Activated T-helper 1 cell treated with anti-CD3 and anti-CD28 coated beads, Interleukin-12 subunit alpha, Interleukin-12 subunit beta, Interleukin-2, Interleukin-4 antibody, amounts not matched to agents 30 ng/mL and 10 ng/mL and 1 ng/mL, durations not matched to agents 14 hours and 24 hours and 36 hours (primary cell): ENCODE measurements around the gene MYO10. TPM values are rescaled to one million over a fixed set of nuclear protein-coding genes. Genes with fewer than 3 reads are reported as not detected.
"Not testable (repeated sequence)": the region's sequence is repeated elsewhere in the genome, so short reads cannot be mapped to it uniquely, and the experiment has no call there.

Experiments
- DNase-seq: peaks from one replicate; pipeline ENCODE4 v3.0.0; 2021; ENCODE audit warnings: low spot score
- H3K27ac Mint-ChIP-seq: one replicate; pipeline ENCODE4 v1.8.0; 2021; ENCODE audit warnings: mild to moderate bottlenecking, mixed read lengths
- H3K27me3 Mint-ChIP-seq: one replicate; pipeline ENCODE4 v1.8.0; 2022; ENCODE audit warnings: mild to moderate bottlenecking, moderate library complexity, mixed read lengths; ENCODE audit not compliant: insufficient read depth
- H3K36me3 Mint-ChIP-seq: one replicate; pipeline ENCODE4 v1.8.0; 2021; ENCODE audit warnings: low read depth, mixed read lengths
- H3K4me1 Mint-ChIP-seq: one replicate; pipeline ENCODE4 v1.8.0; 2021; ENCODE audit warnings: low read depth, mixed read lengths
- H3K4me3 Mint-ChIP-seq: one replicate; pipeline ENCODE4 v1.8.0; 2021; ENCODE audit warnings: mild to moderate bottlenecking, moderate library complexity, mixed read lengths
- H3K9me3 Mint-ChIP-seq: one replicate; pipeline ENCODE4 v1.8.0; 2021; ENCODE audit warnings: mixed read lengths
- intact Hi-C: fragments of 100-400 bp; cut with micrococcal nuclease; formaldehyde crosslinking; loops from one replicate; pipeline ENCODE4 v1.15.1; 2024
- total RNA-seq: library from RNA; stranded (reverse); gene quantifications from 2 replicates; pipeline ENCODE4 v1.2.3, GENCODE V29; 2022

The MYO10 gene
- total RNA-seq, 1 donor from 2014 or later: 0.41 TPM

GRCh38 chr5:16885635-16886365, 50.3 kb downstream of the MYO10 start:
- Mint-ChIP-seq H3K27ac (no peak overlapping the region), H3K27me3 (peaks cover 2% of the 10 kb centered on the region), H3K4me1 (no peaks in the 10 kb centered on the region), H3K4me3 (no peak overlapping the region), H3K36me3 (no peaks in the 10 kb centered on the region), H3K9me3 (no peaks in the 10 kb centered on the region)
- intact Hi-C loops: no loop called here
- DNase-seq: no peak

- Mint-ChIP-seq H3K27ac (no peak overlapping the region), H3K4me1 (no peaks in the 10 kb centered on the region), H3K4me3 (no peak overlapping the region), H3K27me3 (peaks cover 2% of the 10 kb centered on the region), H3K36me3 (no peaks in the 10 kb centered on the region), H3K9me3 (no peaks in the 10 kb centered on the region)
- intact Hi-C loops: no loop called here
- no peak for DNase-seq
Measured at GRCh38 chr5:16884595-16884994, 51.5 kb downstream of the MYO10 start.

- intact Hi-C loops: no loop called here
- DNase-seq: no peak
- Mint-ChIP-seq H3K27me3 (peaks cover 2% of the 10 kb centered on the region), H3K4me1 (no peaks in the 10 kb centered on the region), H3K4me3 (no peak overlapping the region), H3K9me3 (no peaks in the 10 kb centered on the region), H3K36me3 (no peaks in the 10 kb centered on the region), H3K27ac (no peak overlapping the region)
Measured at GRCh38 chr5:16883806-16884205, 52.3 kb downstream of the MYO10 start.

- no peak for DNase-seq
- H3K27me3 Mint-ChIP-seq: peaks cover 2% of the 10 kb centered on the region
- no peak overlapping the region for H3K4me3 Mint-ChIP-seq
- H3K4me1 Mint-ChIP-seq: no peaks in the 10 kb centered on the region
- H3K9me3 Mint-ChIP-seq: no peaks in the 10 kb centered on the region
- no peak overlapping the region for H3K27ac Mint-ChIP-seq
- no peaks in the 10 kb centered on the region for H3K36me3 Mint-ChIP-seq
- intact Hi-C loops: no loop called here
Measured at GRCh38 chr5:16883176-16883575, 52.9 kb downstream of the MYO10 start.

- DNase-seq: no peak
- H3K36me3 Mint-ChIP-seq: no peaks in the 10 kb centered on the region
- H3K4me1 Mint-ChIP-seq: no peaks in the 10 kb centered on the region
- intact Hi-C loops: no loop called here
- no peak overlapping the region for H3K27ac Mint-ChIP-seq
- no peak overlapping the region for H3K4me3 Mint-ChIP-seq
- H3K27me3 Mint-ChIP-seq: peaks cover 2% of the 10 kb centered on the region
- no peaks in the 10 kb centered on the region for H3K9me3 Mint-ChIP-seq
Measured at GRCh38 chr5:16881251-16881650, 54.8 kb downstream of the MYO10 start.

- Mint-ChIP-seq H3K4me1 (no peaks in the 10 kb centered on the region), H3K27ac (no peak overlapping the region), H3K9me3 (no peaks in the 10 kb centered on the region), H3K36me3 (no peaks in the 10 kb centered on the region), H3K27me3 (peaks cover 2% of the 10 kb centered on the region), H3K4me3 (no peak overlapping the region)
- intact Hi-C loops: no loop called here
- DNase-seq: no peak
Measured at GRCh38 chr5:16880547-16880946, 55.5 kb downstream of the MYO10 start.

- peaks cover 2% of the 10 kb centered on the region for H3K27me3 Mint-ChIP-seq
- H3K27ac Mint-ChIP-seq: no peak overlapping the region
- H3K36me3 Mint-ChIP-seq: no peaks in the 10 kb centered on the region
- H3K4me3 Mint-ChIP-seq: no peak overlapping the region
- H3K4me1 Mint-ChIP-seq: no peaks in the 10 kb centered on the region
- H3K9me3 Mint-ChIP-seq: peaks cover 1% of the 10 kb centered on the region
- no peak for DNase-seq
- intact Hi-C loops: no loop called here
Measured at GRCh38 chr5:16879650-16880049, 56.4 kb downstream of the MYO10 start.

GRCh38 chr5:16879191-16879590, 56.9 kb downstream of the MYO10 start:
- Mint-ChIP-seq H3K27me3 (peaks cover 2% of the 10 kb centered on the region), H3K9me3 (peaks cover 6% of the 10 kb centered on the region), H3K4me1 (no peaks in the 10 kb centered on the region), H3K36me3 (no peaks in the 10 kb centered on the region), H3K27ac (no peak overlapping the region), H3K4me3 (no peak overlapping the region)
- DNase-seq: no peak
- intact Hi-C loops: no loop called here

GRCh38 chr5:16877267-16877935, 58.7 kb downstream of the MYO10 start:
- Mint-ChIP-seq H3K27me3 (peaks cover 2% of the 10 kb centered on the region), H3K27ac (no peak overlapping the region), H3K9me3 (peaks cover 6% of the 10 kb centered on the region), H3K4me1 (no peaks in the 10 kb centered on the region), H3K36me3 (no peaks in the 10 kb centered on the region), H3K4me3 (no peak overlapping the region)
- intact Hi-C loops: no loop called here
- DNase-seq: no peak

- H3K4me3 Mint-ChIP-seq, H3K27ac Mint-ChIP-seq, intact Hi-C loops, H3K4me1 Mint-ChIP-seq, H3K27me3 Mint-ChIP-seq, DNase-seq, H3K36me3 Mint-ChIP-seq: not testable (repeated sequence)
- peaks cover 11% of the 10 kb centered on the region for H3K9me3 Mint-ChIP-seq
Measured at GRCh38 chr5:16874424-16874823, 61.7 kb downstream of the MYO10 start.

- no peak for DNase-seq
- Mint-ChIP-seq H3K4me1 (no peaks in the 10 kb centered on the region), H3K9me3 (peaks cover 11% of the 10 kb centered on the region), H3K4me3 (no peak overlapping the region), H3K27ac (no peak overlapping the region), H3K27me3 (no peaks in the 10 kb centered on the region), H3K36me3 (no peaks in the 10 kb centered on the region)
- intact Hi-C loops: no loop called here
Measured at GRCh38 chr5:16871746-16872339, 64.2 kb downstream of the MYO10 start.

- intact Hi-C loops: no loop called here
- DNase-seq: no peak
- no peak overlapping the region for H3K27ac Mint-ChIP-seq
- no peaks in the 10 kb centered on the region for H3K36me3 Mint-ChIP-seq
- H3K9me3 Mint-ChIP-seq: peaks cover 11% of the 10 kb centered on the region
- H3K4me3 Mint-ChIP-seq: no peak overlapping the region
- H3K4me1 Mint-ChIP-seq: no peaks in the 10 kb centered on the region
- no peaks in the 10 kb centered on the region for H3K27me3 Mint-ChIP-seq
Measured at GRCh38 chr5:16870878-16871277, 65.2 kb downstream of the MYO10 start.
